HepG2 (cell line): Measurements from ENCODE around the gene NHERF2. TPM values are rescaled to one million over a fixed set of nuclear protein-coding genes. Genes with fewer than 3 reads are reported as not detected.

Experiments
- ATF7 ChIP-seq, 2 experiments: fragments of 450-650 bp in 1 of 2; sonication (generic) in 1 of 2; formaldehyde crosslinking in 1 of 2; IDR thresholded peaks; 2 replicates each; pipeline versions ENCODE4 v1.4.0 to v1.6.1; 2016 to 2020; ENCODE audit warnings: antibody characterized with exemption in 1 of 2, mild to moderate bottlenecking in 1 of 2, missing genetic modification reagents in 1 of 2
- EED ChIP-seq: sonication (generic); formaldehyde crosslinking; IDR thresholded peaks from 2 replicates; pipeline ENCODE4 v1.5.0; 2020; ENCODE audit warnings: mild to moderate bottlenecking, missing genetic modification reagents
- HNF4A ChIP-seq: sonication (generic); formaldehyde crosslinking; IDR thresholded peaks from 2 replicates; pipeline ENCODE4 v1.4.0; 2020; ENCODE audit warnings: missing genetic modification reagents
- JUN ChIP-seq: sonication (generic); formaldehyde crosslinking; IDR thresholded peaks from 2 replicates; pipeline ENCODE4 v1.4.0; 2020; ENCODE audit warnings: mild to moderate bottlenecking, missing genetic modification reagents
- NFE2L2 ChIP-seq: fragments of 150-350 bp; IDR thresholded peaks from 2 replicates; pipeline ENCODE4 v1.6.1; 2014; ENCODE audit warnings: low read length
- PTBP1 ChIP-seq: fragments of 200-400 bp; formaldehyde crosslinking; IDR thresholded peaks from 2 replicates; pipeline ENCODE4 v1.6.1; 2018; ENCODE audit warnings: low read length, low read depth; ENCODE audit not compliant: poor library complexity, severe bottlenecking
- SAP130 ChIP-seq: IDR thresholded peaks from 2 replicates; pipeline ENCODE4 v1.6.1; 2016; ENCODE audit warnings: low read depth
- SP5 ChIP-seq: IDR thresholded peaks from 2 replicates; pipeline ENCODE4 v1.6.1; 2016; ENCODE audit warnings: low read depth, borderline replicate concordance
- SRSF1 ChIP-seq: fragments of 200-400 bp; formaldehyde crosslinking; optimal IDR thresholded peaks from 2 replicates; pipeline ENCODE3; 2017; ENCODE audit warnings: mild to moderate bottlenecking, low read depth, low read length, moderate library complexity
- ZBTB7A ChIP-seq: sonication (generic); formaldehyde crosslinking; IDR thresholded peaks from 2 replicates; pipeline ENCODE4 v1.8.0; 2022; ENCODE audit warnings: mild to moderate bottlenecking, missing genetic modification reagents
- ZFP41 ChIP-seq: sonication (generic); formaldehyde crosslinking; IDR thresholded peaks from 2 replicates; pipeline ENCODE4 v1.4.0; 2020; ENCODE audit warnings: mild to moderate bottlenecking, missing genetic modification reagents, borderline replicate concordance
- ZKSCAN8 ChIP-seq: IDR thresholded peaks from 2 replicates; pipeline ENCODE4 v1.6.1; 2016; ENCODE audit warnings: borderline replicate concordance, missing genetic modification reagents, missing compliant biosample characterization
- ZNF570 ChIP-seq: sonication (generic); formaldehyde crosslinking; IDR thresholded peaks from 2 replicates; pipeline ENCODE4 v1.4.0; 2020; ENCODE audit warnings: mild to moderate bottlenecking, missing genetic modification reagents, borderline replicate concordance
- polyA plus RNA-seq, 8 experiments: library from polyadenylated mRNA; depleted of rRNA in 3 of 8; stranded (reverse) in 7 of 8; unstranded in 1 of 8; fragments of >200 nt; fragmentation: Illumina TruSeq in 4 of 8; extraction: Trizol in 4 of 8; gene quantifications; 2 replicates each; pipeline versions ENCODE4 v1.2.1 to v1.2.3, GENCODE V29; 2011 to 2016; ENCODE audit warnings: low read depth in 4 of 8, missing spikeins in 1 of 8, mixed read lengths in 1 of 8; ENCODE audit not compliant: insufficient read depth in 1 of 8
- total RNA-seq, 5 experiments: library from RNA; depleted of rRNA; stranded (reverse); fragments of >200 nt; fragmentation: Illumina TruSeq; extraction: Trizol; gene quantifications; 2 replicates each; pipeline ENCODE4 v1.2.3, GENCODE V29; 2016; ENCODE audit warnings: low read depth in 1 of 5
- TF ChIP-seq, protein P1 (sequence below): sonication (generic); formaldehyde crosslinking; IDR thresholded peaks from 2 replicates; pipeline ENCODE4 v1.4.0; 2020; ENCODE audit warnings: missing genetic modification reagents, borderline replicate concordance
- TF ChIP-seq, protein P2 (sequence below): sonication (generic); formaldehyde crosslinking; IDR thresholded peaks from 2 replicates; pipeline ENCODE4 v1.5.0; 2020; ENCODE audit warnings: mild to moderate bottlenecking, missing genetic modification reagents
- TF ChIP-seq, protein P3 (sequence below): sonication (generic); formaldehyde crosslinking; IDR thresholded peaks from 2 replicates; pipeline ENCODE4 v1.4.0; 2020; ENCODE audit warnings: mild to moderate bottlenecking, missing genetic modification reagents
- TF ChIP-seq, protein P4 (sequence below): sonication (generic); formaldehyde crosslinking; IDR thresholded peaks from 2 replicates; pipeline ENCODE4 v1.4.0; 2020; ENCODE audit warnings: mild to moderate bottlenecking, missing genetic modification reagents
- TF ChIP-seq, protein P5 (sequence below): sonication (generic); formaldehyde crosslinking; IDR thresholded peaks from 2 replicates; pipeline ENCODE4 v1.4.0; 2020; ENCODE audit warnings: missing genetic modification reagents
- TF ChIP-seq, protein P6 (sequence below): sonication (generic); formaldehyde crosslinking; IDR thresholded peaks from 2 replicates; pipeline ENCODE4 v1.8.1; 2023; ENCODE audit warnings: mild to moderate bottlenecking, missing genetic modification reagents

Gene NHERF2
- total and polyA plus RNA-seq, 2 of the 13 experiments (the other 11 are each of a cell fraction or from before 2014, with no cell fraction given), result 23.7 to 39.3 TPM

DNA sequence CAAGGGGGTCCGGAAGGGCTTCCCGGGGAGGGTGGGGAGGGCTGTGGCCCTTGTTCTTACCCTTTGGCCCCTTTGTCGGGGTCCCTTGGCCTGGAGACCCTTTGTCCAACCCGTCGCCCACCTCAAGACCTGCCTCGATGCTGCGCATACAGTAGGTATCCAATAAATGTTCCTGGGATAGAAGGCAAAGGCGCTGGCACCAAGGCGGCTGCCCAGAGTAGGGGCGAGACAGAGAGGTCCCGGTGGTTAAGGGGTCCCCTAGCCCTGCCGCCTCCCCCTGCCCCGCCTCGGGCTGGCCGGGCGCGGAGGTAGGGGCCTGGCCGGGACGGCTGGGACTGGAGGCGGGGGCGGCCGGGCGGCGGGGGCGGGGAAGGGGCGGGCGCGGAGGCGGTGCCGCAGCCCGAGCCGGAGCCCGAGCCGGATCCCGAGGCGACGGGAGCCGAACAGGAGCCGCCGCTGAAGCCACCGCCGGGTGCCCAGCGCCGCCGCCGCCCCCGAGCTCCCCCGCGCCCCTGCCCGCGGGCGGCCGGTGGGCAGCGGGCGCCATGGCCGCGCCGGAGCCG is at the start of gene NHERF2 (continued):
- TF ChIP-seq, protein P1, sequence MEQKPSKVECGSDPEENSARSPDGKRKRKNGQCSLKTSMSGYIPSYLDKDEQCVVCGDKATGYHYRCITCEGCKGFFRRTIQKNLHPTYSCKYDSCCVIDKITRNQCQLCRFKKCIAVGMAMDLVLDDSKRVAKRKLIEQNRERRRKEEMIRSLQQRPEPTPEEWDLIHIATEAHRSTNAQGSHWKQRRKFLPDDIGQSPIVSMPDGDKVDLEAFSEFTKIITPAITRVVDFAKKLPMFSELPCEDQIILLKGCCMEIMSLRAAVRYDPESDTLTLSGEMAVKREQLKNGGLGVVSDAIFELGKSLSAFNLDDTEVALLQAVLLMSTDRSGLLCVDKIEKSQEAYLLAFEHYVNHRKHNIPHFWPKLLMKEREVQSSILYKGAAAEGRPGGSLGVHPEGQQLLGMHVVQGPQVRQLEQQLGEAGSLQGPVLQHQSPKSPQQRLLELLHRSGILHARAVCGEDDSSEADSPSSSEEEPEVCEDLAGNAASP (CRISPR knock-in tag), result no peak
- TF ChIP-seq SAP130 (CRISPR knock-in tag), result 0 out of 2 replicates have a peak, but pooled peaks have one; percentile 26
- no peak for TF ChIP-seq ATF7 (IDR thresholded peaks at IDR 0.05)
- TF ChIP-seq ATF7 (CRISPR knock-in tag; IDR thresholded peaks at IDR 0.05), result no peak
- TF ChIP-seq PTBP1, result no peak
- TF ChIP-seq NFE2L2, result no peak
- no peak for TF ChIP-seq ZNF570 (CRISPR knock-in tag)
- TF ChIP-seq, protein P2, sequence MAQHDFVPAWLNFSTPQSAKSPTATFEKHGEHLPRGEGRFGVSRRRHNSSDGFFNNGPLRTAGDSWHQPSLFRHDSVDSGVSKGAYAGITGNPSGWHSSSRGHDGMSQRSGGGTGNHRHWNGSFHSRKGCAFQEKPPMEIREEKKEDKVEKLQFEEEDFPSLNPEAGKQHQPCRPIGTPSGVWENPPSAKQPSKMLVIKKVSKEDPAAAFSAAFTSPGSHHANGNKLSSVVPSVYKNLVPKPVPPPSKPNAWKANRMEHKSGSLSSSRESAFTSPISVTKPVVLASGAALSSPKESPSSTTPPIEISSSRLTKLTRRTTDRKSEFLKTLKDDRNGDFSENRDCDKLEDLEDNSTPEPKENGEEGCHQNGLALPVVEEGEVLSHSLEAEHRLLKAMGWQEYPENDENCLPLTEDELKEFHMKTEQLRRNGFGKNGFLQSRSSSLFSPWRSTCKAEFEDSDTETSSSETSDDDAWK, result no peak
- TF ChIP-seq, protein P3, sequence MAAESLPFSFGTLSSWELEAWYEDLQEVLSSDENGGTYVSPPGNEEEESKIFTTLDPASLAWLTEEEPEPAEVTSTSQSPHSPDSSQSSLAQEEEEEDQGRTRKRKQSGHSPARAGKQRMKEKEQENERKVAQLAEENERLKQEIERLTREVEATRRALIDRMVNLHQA (CRISPR knock-in tag), result no peak
- no peak for TF ChIP-seq HNF4A (CRISPR knock-in tag)
- TF ChIP-seq SRSF1, result peak; percentile 18
- no peak for TF ChIP-seq ZBTB7A (CRISPR knock-in tag)
- TF ChIP-seq ZKSCAN8 (CRISPR knock-in tag), result peak; percentile 98
- TF ChIP-seq, protein P4, sequence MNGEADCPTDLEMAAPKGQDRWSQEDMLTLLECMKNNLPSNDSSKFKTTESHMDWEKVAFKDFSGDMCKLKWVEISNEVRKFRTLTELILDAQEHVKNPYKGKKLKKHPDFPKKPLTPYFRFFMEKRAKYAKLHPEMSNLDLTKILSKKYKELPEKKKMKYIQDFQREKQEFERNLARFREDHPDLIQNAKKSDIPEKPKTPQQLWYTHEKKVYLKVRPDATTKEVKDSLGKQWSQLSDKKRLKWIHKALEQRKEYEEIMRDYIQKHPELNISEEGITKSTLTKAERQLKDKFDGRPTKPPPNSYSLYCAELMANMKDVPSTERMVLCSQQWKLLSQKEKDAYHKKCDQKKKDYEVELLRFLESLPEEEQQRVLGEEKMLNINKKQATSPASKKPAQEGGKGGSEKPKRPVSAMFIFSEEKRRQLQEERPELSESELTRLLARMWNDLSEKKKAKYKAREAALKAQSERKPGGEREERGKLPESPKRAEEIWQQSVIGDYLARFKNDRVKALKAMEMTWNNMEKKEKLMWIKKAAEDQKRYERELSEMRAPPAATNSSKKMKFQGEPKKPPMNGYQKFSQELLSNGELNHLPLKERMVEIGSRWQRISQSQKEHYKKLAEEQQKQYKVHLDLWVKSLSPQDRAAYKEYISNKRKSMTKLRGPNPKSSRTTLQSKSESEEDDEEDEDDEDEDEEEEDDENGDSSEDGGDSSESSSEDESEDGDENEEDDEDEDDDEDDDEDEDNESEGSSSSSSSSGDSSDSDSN (CRISPR knock-in tag), result 0 out of 2 replicates have a peak, but pooled peaks have one; percentile 41
- no peak for TF ChIP-seq SP5 (CRISPR knock-in tag)
- no peak for TF ChIP-seq JUN (CRISPR knock-in tag)
- TF ChIP-seq, protein P5, sequence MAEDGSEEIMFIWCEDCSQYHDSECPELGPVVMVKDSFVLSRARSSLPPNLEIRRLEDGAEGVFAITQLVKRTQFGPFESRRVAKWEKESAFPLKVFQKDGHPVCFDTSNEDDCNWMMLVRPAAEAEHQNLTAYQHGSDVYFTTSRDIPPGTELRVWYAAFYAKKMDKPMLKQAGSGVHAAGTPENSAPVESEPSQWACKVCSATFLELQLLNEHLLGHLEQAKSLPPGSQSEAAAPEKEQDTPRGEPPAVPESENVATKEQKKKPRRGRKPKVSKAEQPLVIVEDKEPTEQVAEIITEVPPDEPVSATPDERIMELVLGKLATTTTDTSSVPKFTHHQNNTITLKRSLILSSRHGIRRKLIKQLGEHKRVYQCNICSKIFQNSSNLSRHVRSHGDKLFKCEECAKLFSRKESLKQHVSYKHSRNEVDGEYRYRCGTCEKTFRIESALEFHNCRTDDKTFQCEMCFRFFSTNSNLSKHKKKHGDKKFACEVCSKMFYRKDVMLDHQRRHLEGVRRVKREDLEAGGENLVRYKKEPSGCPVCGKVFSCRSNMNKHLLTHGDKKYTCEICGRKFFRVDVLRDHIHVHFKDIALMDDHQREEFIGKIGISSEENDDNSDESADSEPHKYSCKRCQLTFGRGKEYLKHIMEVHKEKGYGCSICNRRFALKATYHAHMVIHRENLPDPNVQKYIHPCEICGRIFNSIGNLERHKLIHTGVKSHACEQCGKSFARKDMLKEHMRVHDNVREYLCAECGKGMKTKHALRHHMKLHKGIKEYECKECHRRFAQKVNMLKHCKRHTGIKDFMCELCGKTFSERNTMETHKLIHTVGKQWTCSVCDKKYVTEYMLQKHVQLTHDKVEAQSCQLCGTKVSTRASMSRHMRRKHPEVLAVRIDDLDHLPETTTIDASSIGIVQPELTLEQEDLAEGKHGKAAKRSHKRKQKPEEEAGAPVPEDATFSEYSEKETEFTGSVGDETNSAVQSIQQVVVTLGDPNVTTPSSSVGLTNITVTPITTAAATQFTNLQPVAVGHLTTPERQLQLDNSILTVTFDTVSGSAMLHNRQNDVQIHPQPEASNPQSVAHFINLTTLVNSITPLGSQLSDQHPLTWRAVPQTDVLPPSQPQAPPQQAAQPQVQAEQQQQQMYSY (CRISPR knock-in tag), result 0 out of 2 replicates have a peak, but pooled peaks have one; percentile 22
- TF ChIP-seq EED (CRISPR knock-in tag), result no peak
- no peak for TF ChIP-seq ZFP41 (CRISPR knock-in tag)
- TF ChIP-seq, protein P6, sequence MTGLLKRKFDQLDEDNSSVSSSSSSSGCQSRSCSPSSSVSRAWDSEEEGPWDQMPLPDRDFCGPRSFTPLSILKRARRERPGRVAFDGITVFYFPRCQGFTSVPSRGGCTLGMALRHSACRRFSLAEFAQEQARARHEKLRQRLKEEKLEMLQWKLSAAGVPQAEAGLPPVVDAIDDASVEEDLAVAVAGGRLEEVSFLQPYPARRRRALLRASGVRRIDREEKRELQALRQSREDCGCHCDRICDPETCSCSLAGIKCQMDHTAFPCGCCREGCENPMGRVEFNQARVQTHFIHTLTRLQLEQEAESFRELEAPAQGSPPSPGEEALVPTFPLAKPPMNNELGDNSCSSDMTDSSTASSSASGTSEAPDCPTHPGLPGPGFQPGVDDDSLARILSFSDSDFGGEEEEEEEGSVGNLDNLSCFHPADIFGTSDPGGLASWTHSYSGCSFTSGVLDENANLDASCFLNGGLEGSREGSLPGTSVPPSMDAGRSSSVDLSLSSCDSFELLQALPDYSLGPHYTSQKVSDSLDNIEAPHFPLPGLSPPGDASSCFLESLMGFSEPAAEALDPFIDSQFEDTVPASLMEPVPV (CRISPR knock-in tag), result no peak
